NCI-H510A treated with DMSO at 0.1 percent for 48 hours (cell line): Measurements from ENCODE around the gene GNAI3.

Source experiments
- DNase-seq: peaks from one replicate; lab custom pipeline; 2025; lab: John Stamatoyannopoulos, UW

The GNAI3 gene

GRCh38 chr1:109546311-109547109, 1.9 kb upstream of the GNAI3 start:
- peak; percentile 92 for DNase-seq

GRCh38 chr1:109547463-109548320, 723 bp upstream of the GNAI3 start:
- no peak for DNase-seq

- DNase-seq: no peak
Observed at GRCh38 chr1:109556563-109556962, 8.1 kb downstream of the GNAI3 start.

GRCh38 chr1:109557520-109557919, 9.1 kb downstream of the GNAI3 start:
- no peak for DNase-seq

- no peak for DNase-seq
Observed at GRCh38 chr1:109559995-109560394, 11.6 kb downstream of the GNAI3 start.

GRCh38 chr1:109564194-109564878, 15.9 kb downstream of the GNAI3 start:
- DNase-seq: no peak

- DNase-seq: no peak
Observed at GRCh38 chr1:109565241-109565640, 16.8 kb downstream of the GNAI3 start.

- DNase-seq: no peak
Observed at GRCh38 chr1:109566982-109567381, 18.6 kb downstream of the GNAI3 start.

- no peak for DNase-seq
Observed at GRCh38 chr1:109567877-109568672, 19.7 kb downstream of the GNAI3 start.

GRCh38 chr1:109569323-109569722, 20.9 kb downstream of the GNAI3 start:
- DNase-seq: no peak

- peak; percentile 69 for DNase-seq
Observed at GRCh38 chr1:109570414-109570813, 22.0 kb downstream of the GNAI3 start.

GRCh38 chr1:109573785-109574184, 25.4 kb downstream of the GNAI3 start:
- no peak for DNase-seq

GRCh38 chr1:109578947-109579443, 30.6 kb downstream of the GNAI3 start:
- no peak for DNase-seq

GRCh38 chr1:109579491-109579890, 31.1 kb downstream of the GNAI3 start:
- no peak for DNase-seq

- DNase-seq: no peak
Observed at GRCh38 chr1:109582021-109582420, 33.6 kb downstream of the GNAI3 start.

GRCh38 chr1:109584766-109585165, 36.4 kb downstream of the GNAI3 start:
- no peak for DNase-seq

- DNase-seq: no peak
Observed at GRCh38 chr1:109586055-109586454, 37.6 kb downstream of the GNAI3 start.

GRCh38 chr1:109589177-109589576, 40.8 kb downstream of the GNAI3 start:
- DNase-seq: no peak

GRCh38 chr1:109589679-109590078, 41.3 kb downstream of the GNAI3 start:
- DNase-seq: no peak

- DNase-seq: no peak
Observed at GRCh38 chr1:109592916-109593315, 44.5 kb downstream of the GNAI3 start.

- DNase-seq: no peak
Observed at GRCh38 chr1:109595531-109595930, 47.1 kb downstream of the GNAI3 start.

- no peak for DNase-seq
Observed at GRCh38 chr1:109598156-109598555, 49.7 kb downstream of the GNAI3 start.
